ENCODE results near the gene TSSK6. TPM values are rescaled to one million over a fixed set of nuclear protein-coding genes. Genes with fewer than 3 reads are reported as not detected.
"Not testable (repeated sequence)": the region's sequence is repeated elsewhere in the genome, so short reads cannot be mapped to it uniquely, and the experiment has no call there.

Gene TSSK6
- total and polyA plus RNA-seq, 2 experiments from 2014 or later = 0.60 to 11.9 TPM

GRCh38 chr19:19475849-19476828 lies 39.2 kb downstream of the TSSK6 start:
- H3K27me3 ChIP-seq = no peaks in the 10 kb centered on the region
- H3K4me3 ChIP-seq = no peak overlapping the region
- peak; percentile 42 to 55 for DNase-seq (ENCODE audit: low read depth in 1 of 2, low spot score in 1 of 2)
- H3K27ac ChIP-seq = peak overlapping the region; percentile 31
- H3K4me1 ChIP-seq (ENCODE audit: low read depth) = peaks cover 6% of the 10 kb centered on the region
- H3K9me3 ChIP-seq (ENCODE audit: low read depth) = no peaks in the 10 kb centered on the region
- TF ChIP-seq CTCF (IDR thresholded peaks at IDR 0.05; ENCODE audit: low read depth, low read length) = peak; percentile 49
- no peaks in the 10 kb centered on the region for H3K36me3 ChIP-seq

- peaks cover 6% of the 10 kb centered on the region for H3K4me1 ChIP-seq (ENCODE audit: low read depth)
- no peaks in the 10 kb centered on the region for H3K9me3 ChIP-seq (ENCODE audit: low read depth)
- peak overlapping the region; percentile 31 for H3K27ac ChIP-seq
- H3K4me3 ChIP-seq = no peak overlapping the region
- DNase-seq (ENCODE audit: low read depth in 1 of 2, low spot score in 1 of 2) = no peak
- no peak for TF ChIP-seq CTCF (IDR thresholded peaks at IDR 0.05; ENCODE audit: low read depth, low read length)
- H3K36me3 ChIP-seq = no peaks in the 10 kb centered on the region
- no peaks in the 10 kb centered on the region for H3K27me3 ChIP-seq
These were observed 40.2 kb downstream of the TSSK6 start for GRCh38 chr19:19475015-19475765.

GRCh38 chr19:19472106-19472505 lies 43.2 kb downstream of the TSSK6 start:
- H3K4me3 ChIP-seq; H3K27me3 ChIP-seq; H3K9me3 ChIP-seq (ENCODE audit: low read depth); H3K36me3 ChIP-seq; H3K27ac ChIP-seq; H3K4me1 ChIP-seq (ENCODE audit: low read depth); DNase-seq (ENCODE audit: low read depth in 1 of 2, low spot score in 1 of 2): not testable (repeated sequence)

GRCh38 chr19:19471682-19472081 lies 43.7 kb downstream of the TSSK6 start:
- Histone ChIP-seq H3K36me3 (no peaks in the 10 kb centered on the region), H3K4me3 (no peak overlapping the region), H3K27me3 (no peaks in the 10 kb centered on the region), H3K27ac (no peak overlapping the region), H3K9me3 (ENCODE audit: low read depth) (no peaks in the 10 kb centered on the region), H3K4me1 (ENCODE audit: low read depth) (no peaks in the 10 kb centered on the region)
- DNase-seq (ENCODE audit: low read depth in 1 of 2, low spot score in 1 of 2) = no peak
- TF ChIP-seq CTCF (IDR thresholded peaks at IDR 0.05; ENCODE audit: low read depth, low read length) = no peak

GRCh38 chr19:19470579-19470978 lies 44.8 kb downstream of the TSSK6 start:
- Histone ChIP-seq H3K27me3 (no peaks in the 10 kb centered on the region), H3K36me3 (no peaks in the 10 kb centered on the region), H3K27ac (no peak overlapping the region), H3K9me3 (ENCODE audit: low read depth) (no peaks in the 10 kb centered on the region), H3K4me1 (ENCODE audit: low read depth) (no peaks in the 10 kb centered on the region), H3K4me3 (no peak overlapping the region)
- DNase-seq (ENCODE audit: low read depth in 1 of 2, low spot score in 1 of 2) = no peak
- no peak for TF ChIP-seq CTCF (IDR thresholded peaks at IDR 0.05; ENCODE audit: low read depth, low read length)
